ENCODE results near the gene USP35.

The USP35 gene

DNA sequence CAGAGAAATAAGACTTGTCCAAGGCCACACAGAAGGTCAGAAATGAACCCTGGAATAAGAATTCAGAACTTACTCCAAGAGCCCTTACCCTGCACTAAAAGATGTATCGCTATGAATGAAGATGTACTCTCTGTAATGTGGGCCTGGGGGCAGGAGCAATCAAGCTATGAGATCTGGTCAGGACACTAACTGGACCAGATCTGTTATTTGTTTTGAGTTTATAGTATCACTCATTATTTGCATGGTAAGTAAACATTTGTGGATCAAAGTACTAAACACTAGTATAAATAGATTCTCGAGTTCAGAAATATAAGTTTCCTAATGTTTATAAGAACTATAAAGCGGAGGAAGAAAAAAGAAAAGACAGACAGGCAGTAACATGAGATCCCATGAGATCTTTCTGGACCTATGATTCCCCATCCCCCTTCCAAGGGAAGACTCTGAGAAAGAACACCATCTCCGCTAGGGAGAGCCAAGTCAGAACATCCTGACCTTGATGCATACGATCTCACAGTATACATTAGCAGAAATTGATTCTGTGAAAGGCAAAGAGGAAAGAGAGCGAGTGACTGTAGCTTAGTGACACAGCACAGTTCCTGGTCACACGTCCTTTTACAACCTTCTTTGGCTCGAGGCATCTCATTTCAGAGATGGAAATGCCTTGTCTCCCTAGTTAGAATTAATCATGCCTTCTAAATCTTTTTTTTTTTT lies 71.2 kb downstream of the USP35 start:
- no peak for DNase-seq (ENCODE audit: extremely low spot score)
- POLR2A ChIA-PET = no interaction called here
- TF ChIP-seq HDGF (IDR thresholded peaks at IDR 0.05; ENCODE audit: borderline replicate concordance) = no peak
- no peak for TF ChIP-seq L3MBTL2 (conservative IDR thresholded peaks at IDR 0.05)
- no peak for TF ChIP-seq FOXM1 (IDR thresholded peaks at IDR 0.05; ENCODE audit: borderline replicate concordance)
- no peak for TF ChIP-seq FOXK2 (IDR thresholded peaks at IDR 0.05)
- TF ChIP-seq ELF4 (IDR thresholded peaks at IDR 0.05) = no peak
- no peak for TF ChIP-seq FOXA1 (IDR thresholded peaks at IDR 0.05)
- no peak for TF ChIP-seq TARDBP (IDR thresholded peaks at IDR 0.05)
- TF ChIP-seq BHLHE40 (IDR thresholded peaks at IDR 0.05; ENCODE audit: borderline replicate concordance) = no peak
- no peak for TF ChIP-seq SUZ12 (IDR thresholded peaks at IDR 0.05)
- no peak for TF ChIP-seq SP1 (IDR thresholded peaks at IDR 0.05)
- TF ChIP-seq LEF1 (IDR thresholded peaks at IDR 0.05; ENCODE audit: borderline replicate concordance) = no peak
- TF ChIP-seq ARNT (IDR thresholded peaks at IDR 0.05) = no peak
- no peak for TF ChIP-seq ZNF384 (IDR thresholded peaks at IDR 0.05)
- CTCF ChIA-PET = no interaction called here

GRCh38 chr11:78261367-78261766 lies 72.6 kb downstream of the USP35 start:
- CTCF ChIA-PET = no interaction called here
- TF ChIP-seq SUZ12 (IDR thresholded peaks at IDR 0.05) (no peak), L3MBTL2 (conservative IDR thresholded peaks at IDR 0.05) (no peak), LEF1 (IDR thresholded peaks at IDR 0.05; ENCODE audit: borderline replicate concordance) (no peak), BHLHE40 (IDR thresholded peaks at IDR 0.05; ENCODE audit: borderline replicate concordance) (no peak), ARNT (IDR thresholded peaks at IDR 0.05) (no peak), FOXK2 (IDR thresholded peaks at IDR 0.05) (no peak), CTBP1 (IDR thresholded peaks at IDR 0.05; ENCODE audit: borderline replicate concordance) (no peak), ZNF384 (IDR thresholded peaks at IDR 0.05) (no peak), TARDBP (IDR thresholded peaks at IDR 0.05) (no peak)
- POLR2A ChIA-PET = interaction anchor here (0.8 to 1.3 kb wide), 2 partner anchors 21 to 94 kb away, joined by 3 read pairs; no protein-coding TSS in a partner anchor
- DNase-seq (ENCODE audit: extremely low spot score) = no peak

DNA sequence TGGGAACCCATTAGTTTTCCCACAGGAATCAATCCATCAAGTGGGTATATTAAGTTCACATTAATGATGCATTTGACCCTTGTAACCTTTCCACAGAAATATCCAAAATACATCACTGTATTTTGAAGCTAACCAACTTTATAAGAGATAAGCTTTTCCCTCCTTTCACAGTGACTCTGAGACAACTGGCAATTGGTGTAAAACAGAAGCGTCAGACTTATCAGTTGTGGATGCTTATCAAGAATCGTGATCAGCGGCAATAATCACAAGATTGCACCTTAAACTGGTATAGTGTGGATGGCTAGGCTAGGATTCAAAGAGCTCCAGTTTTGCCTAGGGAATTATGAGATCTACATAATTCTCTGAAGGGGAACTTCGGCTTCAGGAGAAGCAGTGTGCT lies 73.1 kb downstream of the USP35 start:
- no peak for TF ChIP-seq SUZ12 (IDR thresholded peaks at IDR 0.05)
- TF ChIP-seq, protein P1, sequence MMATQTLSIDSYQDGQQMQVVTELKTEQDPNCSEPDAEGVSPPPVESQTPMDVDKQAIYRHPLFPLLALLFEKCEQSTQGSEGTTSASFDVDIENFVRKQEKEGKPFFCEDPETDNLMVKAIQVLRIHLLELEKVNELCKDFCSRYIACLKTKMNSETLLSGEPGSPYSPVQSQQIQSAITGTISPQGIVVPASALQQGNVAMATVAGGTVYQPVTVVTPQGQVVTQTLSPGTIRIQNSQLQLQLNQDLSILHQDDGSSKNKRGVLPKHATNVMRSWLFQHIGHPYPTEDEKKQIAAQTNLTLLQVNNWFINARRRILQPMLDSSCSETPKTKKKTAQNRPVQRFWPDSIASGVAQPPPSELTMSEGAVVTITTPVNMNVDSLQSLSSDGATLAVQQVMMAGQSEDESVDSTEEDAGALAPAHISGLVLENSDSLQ (IDR thresholded peaks at IDR 0.05) = no peak
- no peak for TF ChIP-seq CTBP1 (IDR thresholded peaks at IDR 0.05; ENCODE audit: borderline replicate concordance)
- POLR2A ChIA-PET = interaction anchor here (0.8 to 1.3 kb wide), 2 partner anchors 21 to 93 kb away, joined by 3 read pairs; no protein-coding TSS in a partner anchor
- DNase-seq (ENCODE audit: extremely low spot score) = no peak
- CTCF ChIA-PET = no interaction called here

DNA sequence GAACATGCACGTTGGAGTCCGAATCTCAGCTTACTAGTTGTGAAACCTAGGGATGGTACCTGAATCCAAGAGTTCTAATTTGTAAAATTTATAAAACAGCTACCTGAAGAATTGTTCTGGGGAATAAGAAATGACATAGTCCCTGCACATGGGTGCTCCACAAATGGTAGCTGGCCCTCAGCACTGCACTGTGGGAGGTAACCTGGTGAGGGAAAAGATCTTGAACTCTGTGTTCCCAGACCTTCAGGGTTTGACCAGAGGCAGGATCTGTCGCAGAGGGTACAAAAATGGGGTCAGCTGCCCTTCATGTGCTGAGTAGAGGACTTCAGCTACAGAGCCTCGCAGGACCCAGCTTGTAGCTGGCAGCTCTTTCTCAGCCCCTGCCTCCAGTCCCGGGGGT lies 73.5 kb downstream of the USP35 start:
- TF ChIP-seq ELF4 (IDR thresholded peaks at IDR 0.05) (no peak), BHLHE40 (IDR thresholded peaks at IDR 0.05; ENCODE audit: borderline replicate concordance) (no peak), HDGF (IDR thresholded peaks at IDR 0.05; ENCODE audit: borderline replicate concordance) (no peak), ZNF384 (IDR thresholded peaks at IDR 0.05) (no peak), NFRKB (IDR thresholded peaks at IDR 0.05) (no peak), TARDBP (IDR thresholded peaks at IDR 0.05) (no peak)
- TF ChIP-seq, protein P1 (IDR thresholded peaks at IDR 0.05) = no peak
- no peak for DNase-seq (ENCODE audit: extremely low spot score)
- POLR2A ChIA-PET = interaction anchor here (0.8 kb wide), 1 partner anchor 22 kb away, joined by 3 read pairs; no protein-coding TSS in a partner anchor
- CTCF ChIA-PET = no interaction called here

- POLR2A ChIA-PET = interaction anchor here (1.2 kb wide), 1 partner anchor 123 kb away, joined by 3 read pairs; no protein-coding TSS in a partner anchor
- DNase-seq (ENCODE audit: extremely low spot score) = no peak
- CTCF ChIA-PET = no interaction called here
- TF ChIP-seq BHLHE40 (IDR thresholded peaks at IDR 0.05; ENCODE audit: borderline replicate concordance) = no peak
- TF ChIP-seq SUZ12 (IDR thresholded peaks at IDR 0.05) = no peak
- no peak for TF ChIP-seq TARDBP (IDR thresholded peaks at IDR 0.05)
- no peak for TF ChIP-seq SP1 (IDR thresholded peaks at IDR 0.05)
- no peak for TF ChIP-seq HDGF (IDR thresholded peaks at IDR 0.05; ENCODE audit: borderline replicate concordance)
- no peak for TF ChIP-seq FOXK2 (IDR thresholded peaks at IDR 0.05)
- no peak for TF ChIP-seq FOXM1 (IDR thresholded peaks at IDR 0.05; ENCODE audit: borderline replicate concordance)
- TF ChIP-seq ARNT (IDR thresholded peaks at IDR 0.05) = no peak
- no peak for TF ChIP-seq ZNF384 (IDR thresholded peaks at IDR 0.05)
- TF ChIP-seq, protein P1 (IDR thresholded peaks at IDR 0.05) = no peak
- no peak for TF ChIP-seq ELF4 (IDR thresholded peaks at IDR 0.05)
These were observed 74.0 kb downstream of the USP35 start for GRCh38 chr11:78262691-78263090.
